A549 (cell line): ENCODE measurements around the gene CPE. TPM values are rescaled to one million over a fixed set of nuclear protein-coding genes. Genes with fewer than 3 reads are reported as not detected.

Experiments used
- ATAC-seq, 2 experiments: fragments of 200-7000 bp in 1 of 2; fragments of >200 bp in 1 of 2; cut with Nextera tagmentation in 1 of 2; cut with Tn5 transposase in 1 of 2; 3 replicates each; pipeline versions ENCODE4 v1.8.0 to v1.9.1; 2018 to 2020; ENCODE audit warnings: mild to moderate bottlenecking in 1 of 2, moderate library complexity in 1 of 2
- CTCF ChIA-PET: fragments of 300-600 bp; sonication (Branson Sonifier 250); formaldehyde crosslinking; extraction: SDS; loops from one replicate; lab custom pipeline; 2021; ENCODE audit warnings: antibody characterized with exemption, inconsistent platforms; lab: Yijun Ruan, JAX
- POLR2A ChIA-PET: fragments of 350-600 bp; formaldehyde crosslinking; extraction: SDS; loops from one replicate; lab custom pipeline; 2021; ENCODE audit warnings: antibody characterized with exemption, inconsistent platforms; lab: Yijun Ruan, JAX
- DNase-seq, 2 experiments: peaks; one replicate each; pipeline versions ENCODE4 v3.0.0 to v3.0.0-alpha.2; 2011 to 2016; ENCODE audit warnings: low read depth in 1 of 2, low spot score in 1 of 2
- FAIRE-seq: peaks from 2 replicates; lab custom pipeline; 2011; peaks lifted over from hg19 to GRCh38; lab: Jason Lieb, UNC
- H3K27ac ChIP-seq, 2 experiments: fragments of >200 bp; sonication (Bioruptor Twin); formaldehyde crosslinking; 3 replicates each; pipeline ENCODE4 v1.5.1; 2016 to 2017
- H3K4me1 ChIP-seq: fragments of >200 bp; sonication (Bioruptor Twin); formaldehyde crosslinking; 3 replicates; pipeline ENCODE4 v1.6.1; 2016
- H3K4me2 ChIP-seq: fragments of >200 bp; sonication (Bioruptor Twin); formaldehyde crosslinking; 3 replicates; pipeline ENCODE4 v1.6.1; 2016
- H3K4me3 ChIP-seq: fragments of >200 bp; sonication (Bioruptor Twin); formaldehyde crosslinking; 3 replicates; pipeline ENCODE4 v1.5.1; 2016
- H3K9me3 ChIP-seq: fragments of >200 bp; sonication (Bioruptor Twin); formaldehyde crosslinking; 3 replicates; pipeline ENCODE4 v1.6.1; 2016
- BHLHE40 ChIP-seq: IDR thresholded peaks from 2 replicates; pipeline ENCODE4 v1.6.1; 2012; ENCODE audit warnings: low read depth, low read length, inconsistent platforms
- CBX2 ChIP-seq: fragments of 200-600 bp; sonication (generic); IDR thresholded peaks from 2 replicates; pipeline ENCODE4 v1.6.1; 2016; ENCODE audit warnings: low read depth, mild to moderate bottlenecking, borderline replicate concordance
- CEBPB ChIP-seq, 2 experiments: fragments of >200 bp in 1 of 2; sonication (Bioruptor Twin) in 1 of 2; formaldehyde crosslinking in 1 of 2; IDR thresholded peaks; 2 replicates each; pipeline ENCODE4 v1.6.1; 2012 to 2016
- CHD4 ChIP-seq: fragments of 200-600 bp; sonication (generic); IDR thresholded peaks from 2 replicates; pipeline ENCODE4 v1.6.1; 2016; ENCODE audit warnings: antibody characterized with exemption, mild to moderate bottlenecking, borderline replicate concordance
- CTCF ChIP-seq: fragments of >200 bp; sonication (Bioruptor Twin); formaldehyde crosslinking; IDR thresholded peaks from 3 replicates; pipeline ENCODE4 v1.5.1; 2016
- EHF ChIP-seq: fragments of 250-450 bp; sonication (Bioruptor Pico); IDR thresholded peaks from 2 replicates; pipeline ENCODE4 v1.5.0; 2020; ENCODE audit warnings: mild to moderate bottlenecking
- ELK1 ChIP-seq: fragments of 150-350 bp; IDR thresholded peaks from 2 replicates; pipeline ENCODE4 v1.6.1; 2014; ENCODE audit warnings: low read depth, mild to moderate bottlenecking, low read length
- FOSB ChIP-seq: fragments of 250-450 bp; sonication (Bioruptor Pico); IDR thresholded peaks from 2 replicates; pipeline ENCODE4 v1.5.0; 2020; ENCODE audit warnings: mild to moderate bottlenecking, moderate library complexity
- FOXS1 ChIP-seq: fragments of 250-450 bp; sonication (Bioruptor Pico); IDR thresholded peaks from 2 replicates; pipeline ENCODE4 v1.5.0; 2020; ENCODE audit warnings: mild to moderate bottlenecking, moderate library complexity
- HDAC2 ChIP-seq: fragments of 200-600 bp; sonication (generic); IDR thresholded peaks from 2 replicates; pipeline ENCODE4 v1.6.1; 2016
- HMGXB4 ChIP-seq: fragments of 250-450 bp; sonication (Bioruptor Pico); IDR thresholded peaks from 2 replicates; pipeline ENCODE4 v1.5.0; 2021; ENCODE audit warnings: mild to moderate bottlenecking, moderate library complexity, borderline replicate concordance
- HOXB5 ChIP-seq: fragments of 250-450 bp; sonication (Bioruptor Pico); IDR thresholded peaks from 2 replicates; pipeline ENCODE4 v1.5.0; 2020; ENCODE audit warnings: mild to moderate bottlenecking, moderate library complexity
- JUNB ChIP-seq: fragments of >200 bp; sonication (Bioruptor Twin); formaldehyde crosslinking; IDR thresholded peaks from 2 replicates; pipeline ENCODE4 v1.6.1; 2016
- KDM5A ChIP-seq: fragments of 200-600 bp; sonication (generic); IDR thresholded peaks from 2 replicates; pipeline ENCODE4 v1.6.1; 2016; ENCODE audit warnings: antibody characterized with exemption, mild to moderate bottlenecking
- MAZ ChIP-seq: fragments of 150-350 bp; IDR thresholded peaks from 2 replicates; pipeline ENCODE4 v1.6.1; 2014; ENCODE audit warnings: antibody characterized with exemption, low read depth, low read length, borderline replicate concordance
- NFE2L2 ChIP-seq: fragments of 150-350 bp; conservative IDR thresholded peaks from 2 replicates; pipeline ENCODE4 v1.6.1; 2014; ENCODE audit warnings: low read length
- RAD21 ChIP-seq, 2 experiments: fragments of >200 bp in 1 of 2; sonication (Bioruptor Twin) in 1 of 2; formaldehyde crosslinking in 1 of 2; IDR thresholded peaks in 1 of 2; conservative IDR thresholded peaks in 1 of 2; 2 replicates in 1 of 2; 3 replicates in 1 of 2; pipeline ENCODE4 v1.6.1; 2012 to 2018; ENCODE audit warnings: inconsistent platforms in 1 of 2
- RFX5 ChIP-seq: fragments of 450-650 bp; IDR thresholded peaks from 2 replicates; pipeline ENCODE4 v1.7.1; 2014; ENCODE audit warnings: antibody characterized with exemption, mild to moderate bottlenecking, moderate library complexity
- SMC3 ChIP-seq: fragments of >200 bp; sonication (Bioruptor Twin); formaldehyde crosslinking; IDR thresholded peaks from 3 replicates; pipeline ENCODE4 v1.6.1; 2018; ENCODE audit warnings: inconsistent platforms
- SREBF2 ChIP-seq: fragments of 450-650 bp; IDR thresholded peaks from 2 replicates; pipeline ENCODE4 v1.6.1; 2014; ENCODE audit warnings: mild to moderate bottlenecking, moderate library complexity
- TFCP2L1 ChIP-seq: fragments of 250-450 bp; sonication (Bioruptor Pico); IDR thresholded peaks from 2 replicates; pipeline ENCODE4 v1.5.0; 2021; ENCODE audit warnings: mild to moderate bottlenecking
- ZC3H11A ChIP-seq: fragments of 450-650 bp; IDR thresholded peaks from 2 replicates; pipeline ENCODE4 v1.6.1; 2014; ENCODE audit warnings: antibody characterized with exemption, mild to moderate bottlenecking
- ZFP36 ChIP-seq: fragments of 450-650 bp; IDR thresholded peaks from 2 replicates; pipeline ENCODE4 v1.6.1; 2014; ENCODE audit warnings: borderline replicate concordance; ENCODE audit not compliant: partially characterized antibody
- WGBS: methylation state at CpG from one replicate; pipeline ENCODE4 v1.1.6; 2017; ENCODE audit errors: missing lambda C conversion rate; 5-methylcytosine and 5-hydroxymethylcytosine counted together
- polyA plus RNA-seq, 4 experiments: library from polyadenylated mRNA; depleted of rRNA in 3 of 4; stranded (reverse); fragments of >200 nt; fragmentation: RNase III in 1 of 4; extraction: RNeasy Plus Mini Kit Qiagen cat#74134 plus additional on column Dnase treatment in 1 of 4; gene quantifications; 2 replicates in 3 of 4; 3 replicates in 1 of 4; pipeline ENCODE4 v1.2.3, GENCODE V29; 2011 to 2017
- TF ChIP-seq, protein P1 (sequence below): IDR thresholded peaks from 2 replicates; pipeline ENCODE4 v1.6.1; 2012
- TF ChIP-seq, protein P2 (sequence below): IDR thresholded peaks from 2 replicates; pipeline ENCODE4 v1.6.1; 2012
- TF ChIP-seq, protein P3 (sequence below): IDR thresholded peaks from 2 replicates; pipeline ENCODE4 v1.6.1; 2012; ENCODE audit warnings: low read depth, borderline replicate concordance

Gene CPE
- polyA plus RNA-seq, 2 of the 4 experiments (the other 2 are of a cell fraction) = 1.6 to 1.9 TPM

GRCh38 chr4:165478260-165478659 lies 99.5 kb downstream of the CPE start:
- H3K4me3 ChIP-seq = no peak overlapping the region
- no peak overlapping the region for H3K27ac ChIP-seq
- TF ChIP-seq ZC3H11A = no peak
- no peak for TF ChIP-seq HMGXB4
- TF ChIP-seq HOXB5 = no peak
- TF ChIP-seq FOXS1 = no peak
- no peak for TF ChIP-seq ELK1
- TF ChIP-seq JUNB = no peak
- TF ChIP-seq SMC3 = no peak
- no peak for TF ChIP-seq MAZ
- TF ChIP-seq ZFP36 = no peak
- TF ChIP-seq, protein P1, sequence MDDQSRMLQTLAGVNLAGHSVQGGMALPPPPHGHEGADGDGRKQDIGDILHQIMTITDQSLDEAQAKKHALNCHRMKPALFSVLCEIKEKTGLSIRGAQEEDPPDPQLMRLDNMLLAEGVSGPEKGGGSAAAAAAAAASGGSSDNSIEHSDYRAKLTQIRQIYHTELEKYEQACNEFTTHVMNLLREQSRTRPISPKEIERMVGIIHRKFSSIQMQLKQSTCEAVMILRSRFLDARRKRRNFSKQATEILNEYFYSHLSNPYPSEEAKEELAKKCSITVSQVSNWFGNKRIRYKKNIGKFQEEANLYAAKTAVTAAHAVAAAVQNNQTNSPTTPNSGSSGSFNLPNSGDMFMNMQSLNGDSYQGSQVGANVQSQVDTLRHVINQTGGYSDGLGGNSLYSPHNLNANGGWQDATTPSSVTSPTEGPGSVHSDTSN = no peak
- no peak for TF ChIP-seq SREBF2
- TF ChIP-seq BHLHE40 = no peak
- POLR2A ChIA-PET = interaction anchor here (0.7 kb wide), 1 partner anchor 366 kb away, joined by 3 read pairs; the partner anchor contains the start of gene TMEM192
- no peaks in the 10 kb centered on the region for H3K4me1 ChIP-seq
- no peak overlapping the region for H3K4me2 ChIP-seq
- ATAC-seq (no peak), FAIRE-seq (no peak), DNase-seq (no peak)
- no peaks in the 10 kb centered on the region; the same call in 2 of the 3 replicates for H3K9me3 ChIP-seq
- 56% methylated on average over 1 of the region's 1 CpG for WGBS
- CTCF ChIA-PET = interaction anchor here (1.1 kb wide), 1 partner anchor 13 kb away, joined by 4 read pairs; no protein-coding TSS in a partner anchor

- ChIA-PET CTCF (interaction anchor here (0.8 to 1.8 kb wide), 2 partner anchors 12 to 350 kb away, joined by 3 to 4 read pairs; no protein-coding TSS in a partner anchor), POLR2A (no interaction called here)
- DNase-seq (no peak), FAIRE-seq (no peak), ATAC-seq (no peak)
- Histone ChIP-seq H3K4me2 (no peak overlapping the region), H3K27ac (no peak overlapping the region), H3K4me3 (no peak overlapping the region), H3K9me3 (no peaks in the 10 kb centered on the region), H3K4me1 (no peaks in the 10 kb centered on the region)
- 30% methylated on average over 3 of the region's 3 CpGs for WGBS
- TF ChIP-seq CEBPB (IDR thresholded peaks at IDR 0.05) = no peak
- TF ChIP-seq BHLHE40 = no peak
- no peak for TF ChIP-seq HDAC2
- TF ChIP-seq, protein P2, sequence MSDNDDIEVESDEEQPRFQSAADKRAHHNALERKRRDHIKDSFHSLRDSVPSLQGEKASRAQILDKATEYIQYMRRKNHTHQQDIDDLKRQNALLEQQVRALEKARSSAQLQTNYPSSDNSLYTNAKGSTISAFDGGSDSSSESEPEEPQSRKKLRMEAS = no peak
- TF ChIP-seq EHF (CRISPR knock-in tag) = no peak
- no peak for TF ChIP-seq ELK1
- no peak for TF ChIP-seq RFX5
- TF ChIP-seq TFCP2L1 (CRISPR knock-in tag) = no peak
- TF ChIP-seq, protein P3, sequence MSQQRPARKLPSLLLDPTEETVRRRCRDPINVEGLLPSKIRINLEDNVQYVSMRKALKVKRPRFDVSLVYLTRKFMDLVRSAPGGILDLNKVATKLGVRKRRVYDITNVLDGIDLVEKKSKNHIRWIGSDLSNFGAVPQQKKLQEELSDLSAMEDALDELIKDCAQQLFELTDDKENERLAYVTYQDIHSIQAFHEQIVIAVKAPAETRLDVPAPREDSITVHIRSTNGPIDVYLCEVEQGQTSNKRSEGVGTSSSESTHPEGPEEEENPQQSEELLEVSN = no peak
- TF ChIP-seq CHD4 = no peak
- TF ChIP-seq HMGXB4 = no peak
- no peak for TF ChIP-seq RAD21 (conservative IDR thresholded peaks at IDR 0.05 in 1 of 2, IDR thresholded peaks at IDR 0.05 in 1 of 2)
- no peak for TF ChIP-seq NFE2L2
- TF ChIP-seq CBX2 = no peak
- TF ChIP-seq HOXB5 = no peak
- no peak for TF ChIP-seq KDM5A
- no peak for TF ChIP-seq SREBF2
- TF ChIP-seq FOSB (CRISPR knock-in tag) = no peak
- no peak for TF ChIP-seq CTCF
Measured at GRCh38 chr4:165481053-165481835, 102.4 kb downstream of the CPE start.
